GM12878 (cell line): ENCODE data around the gene TMEM176A. TPM values are rescaled to one million over a fixed set of nuclear protein-coding genes. Genes with fewer than 3 reads are reported as not detected.

ENCODE experiments used
- ATAC-seq: fragments of 200-7000 bp; cut with Tn5 transposase; 3 replicates; pipeline ENCODE4 v1.9.1; 2020; ENCODE audit warnings: mild to moderate bottlenecking, moderate library complexity
- BruUV-seq: library from RNA; stranded (reverse); fragments of 400-500 nt; replicated peaks from 2 replicates; lab custom pipeline; 2021; lab: Mats Ljungman, UMichigan
- CTCF ChIA-PET: fragments of 300-600 bp; sonication (Branson Sonifier 250); formaldehyde crosslinking; extraction: SDS; loops from one replicate; lab custom pipeline; 2021; ENCODE audit warnings: inconsistent platforms; lab: Yijun Ruan, JAX
- POLR2A ChIA-PET: fragments of 350-600 bp; formaldehyde crosslinking; extraction: SDS; loops from one replicate; lab custom pipeline; 2021; ENCODE audit warnings: inconsistent platforms; lab: Charles Lee
- RAD21 ChIA-PET: fragments of 300-600 bp; sonication (Branson Sonifier 250); formaldehyde crosslinking; loops from one replicate; lab custom pipeline; 2023; ENCODE audit warnings: antibody characterized with exemption; ENCODE audit not compliant: unreplicated experiment; lab: Charles Lee
- SMC1A ChIA-PET: fragments of 300-600 bp; sonication (Branson Sonifier 250); formaldehyde crosslinking; loops from one replicate; lab custom pipeline; 2023; ENCODE audit not compliant: unreplicated experiment, uncharacterized antibody; lab: Charles Lee
- DNase-seq: peaks from one replicate; pipeline ENCODE4 v3.0.0-alpha.2; 2011; ENCODE audit warnings: low read depth, low spot score
- FAIRE-seq: peaks from 3 replicates; lab custom pipeline; 2011; peaks lifted over from hg19 to GRCh38; lab: Jason Lieb, UNC
- H2AFZ ChIP-seq: 2 replicates; pipeline ENCODE4 v1.6.0; 2011; ENCODE audit warnings: low read depth, low read length, control low read depth; ENCODE audit not compliant: control insufficient read depth
- H3K27ac ChIP-seq: 2 replicates; pipeline ENCODE4 v1.5.1; 2011; ENCODE audit warnings: control low read depth; ENCODE audit not compliant: control insufficient read depth, insufficient read depth
- H3K27me3 ChIP-seq, 2 experiments: replicated peaks in 1 of 2; 2 replicates each; pipeline versions ENCODE4 v1.6.0 to v1.6.1; 2011; ENCODE audit warnings: low read length in 1 of 2; ENCODE audit not compliant: control insufficient read depth in 2 of 2, insufficient read depth in 2 of 2
- H3K36me3 ChIP-seq, 2 experiments: 2 replicates each; pipeline ENCODE4 v1.5.1; 2011; ENCODE audit warnings: low read length in 1 of 2; ENCODE audit not compliant: control insufficient read depth in 2 of 2, insufficient read depth in 2 of 2
- H3K4me1 ChIP-seq: 2 replicates; pipeline ENCODE4 v1.6.1; 2011; ENCODE audit warnings: mild to moderate bottlenecking, low read length, moderate library complexity, mixed read lengths; ENCODE audit not compliant: control insufficient read depth, insufficient read depth
- H3K4me2 ChIP-seq: 2 replicates; pipeline ENCODE4 v1.6.0; 2011; ENCODE audit warnings: control low read depth; ENCODE audit not compliant: control insufficient read depth, insufficient read depth
- H3K4me3 ChIP-seq: fragments of 200-600 bp; sonication (generic); 2 replicates; pipeline ENCODE4 v1.5.1; 2016
- H3K79me2 ChIP-seq: 2 replicates; pipeline ENCODE4 v1.6.0; 2011; ENCODE audit warnings: low read length; ENCODE audit not compliant: control insufficient read depth, insufficient read depth
- H3K9ac ChIP-seq: 2 replicates; pipeline ENCODE4 v1.8.0; 2011; ENCODE audit warnings: low read length, control low read depth, mixed read lengths; ENCODE audit not compliant: control insufficient read depth, insufficient read depth
- H3K9me3 ChIP-seq: replicated peaks from 3 replicates; pipeline ENCODE4 v1.5.1; 2011; ENCODE audit warnings: mild to moderate bottlenecking, low read length; ENCODE audit not compliant: control insufficient read depth, insufficient read depth
- H4K20me1 ChIP-seq: 2 replicates; pipeline ENCODE4 v1.6.0; 2011; ENCODE audit not compliant: control insufficient read depth, insufficient read depth
- FOS ChIP-seq: IDR thresholded peaks from 3 replicates; pipeline ENCODE4 v1.6.1; 2011; ENCODE audit warnings: borderline replicate concordance; ENCODE audit not compliant: insufficient read length; ENCODE audit errors: extremely low read depth
- GABPA ChIP-seq: IDR thresholded peaks from 2 replicates; pipeline ENCODE4 v1.6.1; 2014; ENCODE audit warnings: antibody characterized with exemption, low read depth, mild to moderate bottlenecking, inconsistent platforms
- GATAD2B ChIP-seq: fragments of 450-650 bp; conservative IDR thresholded peaks from 2 replicates; pipeline ENCODE4 v1.6.1; 2017; ENCODE audit warnings: low read depth, mild to moderate bottlenecking, moderate library complexity
- MTA3 ChIP-seq: IDR thresholded peaks from 2 replicates; pipeline ENCODE4 v1.6.1; 2012; ENCODE audit warnings: low read length, inconsistent platforms, borderline replicate concordance
- NR2C1 ChIP-seq: fragments of 450-650 bp; IDR thresholded peaks from 2 replicates; pipeline ENCODE4 v1.6.1; 2017; ENCODE audit warnings: antibody characterized with exemption, mild to moderate bottlenecking, moderate library complexity
- RB1 ChIP-seq: fragments of 450-650 bp; formaldehyde crosslinking; IDR thresholded peaks from 2 replicates; pipeline ENCODE4 v1.6.1; 2017; ENCODE audit warnings: mild to moderate bottlenecking, borderline replicate concordance
- SP1 ChIP-seq: IDR thresholded peaks from one replicate; pipeline ENCODE4 v1.6.1; 2011; ENCODE audit warnings: low read depth, low read length
- WGBS: methylation state at CpG from one replicate; pipeline ENCODE4 v1.1.6; 2016; ENCODE audit warnings: low lambda C conversion rate; ENCODE audit not compliant: insufficient replicate concordance, insufficient coverage; ENCODE audit errors: missing lambda C conversion rate; 5-methylcytosine and 5-hydroxymethylcytosine counted together
- in situ Hi-C: fragments of 300-500 bp; cut with MboI; formaldehyde crosslinking; loops from 9 replicates; pipeline ENCODE4 v1.14.3; 2018; ENCODE audit warnings: mixed read lengths
- intact Hi-C: fragments of 100-400 bp; cut with micrococcal nuclease; formaldehyde crosslinking; loops from one replicate; pipeline ENCODE4 v1.14.2; 2022; ENCODE audit not compliant: unreplicated experiment
- polyA plus RNA-seq, 11 experiments: library from polyadenylated mRNA; depleted of rRNA in 4 of 11; unstranded in 6 of 11; stranded (reverse) in 5 of 11; fragments of >200 nt; fragmentation: Nextera tagmentation in 4 of 11; fragmentation: Illumina TruSeq in 1 of 11; extraction: Ambion mirVana in 4 of 11; extraction: Trizol in 1 of 11; gene quantifications; 1 replicate in 1 of 11; 2 replicates in 10 of 11; pipeline versions ENCODE4 v1.2.1 to v1.2.3, GENCODE V29; 2011 to 2016; ENCODE audit warnings: inconsistent platforms in 2 of 11, missing spikeins in 2 of 11, low read depth in 1 of 11
- total RNA-seq, 4 experiments: library from RNA; depleted of rRNA in 3 of 4; stranded (reverse); fragments of >200 nt in 3 of 4; fragmentation: Illumina TruSeq in 1 of 4; extraction: Trizol in 1 of 4; gene quantifications; 2 replicates each; pipeline versions ENCODE4 v1.2.1 to v1.2.3, GENCODE V29; 2013 to 2021
- TF ChIP-seq, protein P1 (sequence below): IDR thresholded peaks from 2 replicates; pipeline ENCODE4 v1.6.1; 2012; ENCODE audit warnings: low read depth, low read length, improper control_type of control experiment
- TF ChIP-seq, protein P2 (sequence below): fragments of 450-650 bp; IDR thresholded peaks from 2 replicates; pipeline ENCODE4 v1.6.1; 2017; ENCODE audit warnings: mild to moderate bottlenecking, low read depth, inconsistent platforms; ENCODE audit not compliant: poor library complexity, severe bottlenecking
- TF ChIP-seq, protein P3 (sequence below): fragments of 450-650 bp; IDR thresholded peaks from 2 replicates; pipeline ENCODE4 v1.6.1; 2018; ENCODE audit warnings: borderline replicate concordance, mild to moderate bottlenecking; ENCODE audit not compliant: partially characterized antibody

The TMEM176A gene
- total and polyA plus RNA-seq, 10 of the 15 experiments (the other 5 are each of a cell fraction or from before 2014, with no cell fraction given): not detected

DNA sequence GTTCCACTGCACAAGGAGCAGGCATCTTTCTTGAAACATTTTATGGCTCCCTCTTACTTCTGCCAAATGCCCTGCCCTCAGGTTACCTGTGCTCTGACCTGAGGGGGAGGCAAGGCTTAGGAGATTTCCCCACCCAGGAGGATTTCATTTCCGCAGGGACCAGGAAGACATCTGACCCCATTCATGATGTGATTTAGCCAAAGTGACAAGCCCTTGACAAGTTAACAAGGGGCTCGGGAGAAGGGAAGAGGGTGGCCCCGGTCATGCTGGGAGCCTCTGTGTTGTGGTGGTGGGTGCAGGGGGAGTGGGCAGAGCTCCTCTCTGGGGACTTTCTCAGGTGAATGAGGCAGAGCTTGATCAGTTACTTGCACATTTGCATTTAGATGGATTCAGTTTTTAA, 44.4 kb upstream of the TMEM176A start:
- BruUV-seq: no TSS peak
- H3K9ac ChIP-seq: no peak overlapping the region
- H3K79me2 ChIP-seq: no peaks in the 10 kb centered on the region
- ATAC-seq (no peak), FAIRE-seq (no peak), DNase-seq (no peak)
- 83% methylated on average over 3 of the region's 3 CpGs for WGBS
- no peaks in the 10 kb centered on the region for H3K36me3 ChIP-seq
- in situ Hi-C loops: no loop called here
- SMC1A ChIA-PET: interaction anchor here (0.8 to 5.1 kb wide), 17 partner anchors 11 to 407 kb away, joined by 3 to 115 read pairs (median 7); partner anchors contain the start of genes GIMAP2, GIMAP6 and GIMAP8
- H3K27me3 ChIP-seq: no peaks in the 10 kb centered on the region
- no peaks in the 10 kb centered on the region for H4K20me1 ChIP-seq
- intact Hi-C loops: loop anchor here (2.0 kb wide), 1 partner anchor 469 kb away; no protein-coding TSS in a partner anchor
- no peak overlapping the region for H2AFZ ChIP-seq
- CTCF ChIA-PET: interaction anchor here (0.6 to 4.8 kb wide), 19 partner anchors 17 to 323 kb away, joined by 3 to 112 read pairs (median 4); partner anchors contain the start of genes GIMAP2, GIMAP4, GIMAP6 and GIMAP8
- H3K27ac ChIP-seq: 0 out of 2 replicates have a peak overlapping the region, but pooled peaks have one; percentile 57
- H3K9me3 ChIP-seq: no peaks in the 10 kb centered on the region
- no peak for TF ChIP-seq GABPA
- TF ChIP-seq SP1: no peak
- TF ChIP-seq, protein P1, sequence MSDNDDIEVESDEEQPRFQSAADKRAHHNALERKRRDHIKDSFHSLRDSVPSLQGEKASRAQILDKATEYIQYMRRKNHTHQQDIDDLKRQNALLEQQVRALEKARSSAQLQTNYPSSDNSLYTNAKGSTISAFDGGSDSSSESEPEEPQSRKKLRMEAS: no peak
- no peak for TF ChIP-seq NR2C1
- no peak for TF ChIP-seq RB1
- no peak for TF ChIP-seq GATAD2B
- TF ChIP-seq, protein P2, sequence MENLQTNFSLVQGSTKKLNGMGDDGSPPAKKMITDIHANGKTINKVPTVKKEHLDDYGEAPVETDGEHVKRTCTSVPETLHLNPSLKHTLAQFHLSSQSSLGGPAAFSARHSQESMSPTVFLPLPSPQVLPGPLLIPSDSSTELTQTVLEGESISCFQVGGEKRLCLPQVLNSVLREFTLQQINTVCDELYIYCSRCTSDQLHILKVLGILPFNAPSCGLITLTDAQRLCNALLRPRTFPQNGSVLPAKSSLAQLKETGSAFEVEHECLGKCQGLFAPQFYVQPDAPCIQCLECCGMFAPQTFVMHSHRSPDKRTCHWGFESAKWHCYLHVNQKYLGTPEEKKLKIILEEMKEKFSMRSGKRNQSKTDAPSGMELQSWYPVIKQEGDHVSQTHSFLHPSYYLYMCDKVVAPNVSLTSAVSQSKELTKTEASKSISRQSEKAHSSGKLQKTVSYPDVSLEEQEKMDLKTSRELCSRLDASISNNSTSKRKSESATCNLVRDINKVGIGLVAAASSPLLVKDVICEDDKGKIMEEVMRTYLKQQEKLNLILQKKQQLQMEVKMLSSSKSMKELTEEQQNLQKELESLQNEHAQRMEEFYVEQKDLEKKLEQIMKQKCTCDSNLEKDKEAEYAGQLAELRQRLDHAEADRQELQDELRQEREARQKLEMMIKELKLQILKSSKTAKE: no peak
- no peak for TF ChIP-seq FOS
- TF ChIP-seq, protein P3, sequence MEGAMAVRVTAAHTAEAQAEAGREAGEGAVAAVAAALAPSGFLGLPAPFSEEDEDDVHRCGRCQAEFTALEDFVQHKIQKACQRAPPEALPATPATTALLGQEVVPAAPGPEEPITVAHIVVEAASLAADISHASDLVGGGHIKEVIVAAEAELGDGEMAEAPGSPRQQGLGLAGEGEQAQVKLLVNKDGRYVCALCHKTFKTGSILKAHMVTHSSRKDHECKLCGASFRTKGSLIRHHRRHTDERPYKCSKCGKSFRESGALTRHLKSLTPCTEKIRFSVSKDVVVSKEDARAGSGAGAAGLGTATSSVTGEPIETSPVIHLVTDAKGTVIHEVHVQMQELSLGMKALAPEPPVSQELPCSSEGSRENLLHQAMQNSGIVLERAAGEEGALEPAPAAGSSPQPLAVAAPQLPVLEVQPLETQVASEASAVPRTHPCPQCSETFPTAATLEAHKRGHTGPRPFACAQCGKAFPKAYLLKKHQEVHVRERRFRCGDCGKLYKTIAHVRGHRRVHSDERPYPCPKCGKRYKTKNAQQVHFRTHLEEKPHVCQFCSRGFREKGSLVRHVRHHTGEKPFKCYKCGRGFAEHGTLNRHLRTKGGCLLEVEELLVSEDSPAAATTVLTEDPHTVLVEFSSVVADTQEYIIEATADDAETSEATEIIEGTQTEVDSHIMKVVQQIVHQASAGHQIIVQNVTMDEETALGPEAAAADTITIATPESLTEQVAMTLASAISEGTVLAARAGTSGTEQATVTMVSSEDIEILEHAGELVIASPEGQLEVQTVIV: no peak
- no peak for TF ChIP-seq MTA3
- no peak overlapping the region for H3K4me2 ChIP-seq
- peaks cover 28% of the 10 kb centered on the region for H3K4me1 ChIP-seq
- no peak overlapping the region for H3K4me3 ChIP-seq
- RAD21 ChIA-PET: interaction anchor here (0.6 to 4.7 kb wide), 17 partner anchors 9 to 323 kb away, joined by 3 to 75 read pairs (median 6); partner anchors contain the start of genes GIMAP1, GIMAP2 and GIMAP8
- POLR2A ChIA-PET: interaction anchor here (1.0 to 1.1 kb wide), 2 partner anchors 305 to 307 kb away, joined by 3 to 5 read pairs; no protein-coding TSS in a partner anchor
